Measurements from ENCODE around the gene SLC35A2. TPM values are rescaled to one million over a fixed set of nuclear protein-coding genes. Genes with fewer than 3 reads are reported as not detected.

The SLC35A2 gene
- total RNA-seq, 4 donors from 2014 or later = 26.9 to 47.8 (median 32.3) TPM

DNA sequence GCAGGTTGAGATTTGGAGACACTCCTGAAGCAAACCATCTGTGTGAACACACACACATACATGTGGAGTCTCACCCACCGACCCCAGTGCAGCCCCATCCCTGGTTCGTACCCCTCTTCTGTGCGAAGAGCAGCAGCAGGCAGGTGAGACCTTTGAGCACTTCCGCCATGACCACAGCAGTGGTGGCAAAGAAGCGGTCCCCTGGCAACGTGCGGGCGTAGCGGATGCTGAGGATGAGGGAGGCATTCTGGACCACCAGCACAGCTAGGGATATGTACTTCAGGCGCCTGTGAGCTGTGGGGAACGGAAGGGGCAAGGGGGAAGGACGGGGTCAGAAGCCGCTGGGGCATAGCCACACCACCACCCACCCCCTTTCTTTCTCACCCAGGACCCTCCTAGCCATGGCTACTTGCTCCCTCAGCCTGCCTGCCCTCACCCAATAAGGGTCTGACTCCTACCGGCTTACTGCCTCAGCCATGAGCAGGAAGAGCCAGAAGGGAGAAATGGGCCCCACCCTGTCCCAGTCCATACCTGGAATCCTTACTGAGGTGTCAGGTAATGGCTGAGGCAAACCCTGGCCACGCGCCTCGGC, 1.6 kb downstream of the SLC35A2 start:
- Histone ChIP-seq H3K27ac (no peak overlapping the region), H3K27me3 (no peaks in the 10 kb centered on the region), H3K4me1 (peaks cover 0 to 3% of the 10 kb centered on the region in 2 donors), H3K9me3 (no peaks in the 10 kb centered on the region), H3K4me3 (replicated peaks in 1 of 3) (no peak overlapping the region), H3K36me3 (peaks cover 0 to 3% of the 10 kb centered on the region in 2 donors)
- DNase-seq = no peak
- intact Hi-C loops (cut with DNase I) = no loop called here
- TF ChIP-seq CTCF (IDR thresholded peaks at IDR 0.05) = no peak
- no peak for TF ChIP-seq POLR2A (IDR thresholded peaks at IDR 0.05)
- 86 to 90% methylated on average over 15 to 17 of the region's 17 CpGs for WGBS, 2 donors

DNA sequence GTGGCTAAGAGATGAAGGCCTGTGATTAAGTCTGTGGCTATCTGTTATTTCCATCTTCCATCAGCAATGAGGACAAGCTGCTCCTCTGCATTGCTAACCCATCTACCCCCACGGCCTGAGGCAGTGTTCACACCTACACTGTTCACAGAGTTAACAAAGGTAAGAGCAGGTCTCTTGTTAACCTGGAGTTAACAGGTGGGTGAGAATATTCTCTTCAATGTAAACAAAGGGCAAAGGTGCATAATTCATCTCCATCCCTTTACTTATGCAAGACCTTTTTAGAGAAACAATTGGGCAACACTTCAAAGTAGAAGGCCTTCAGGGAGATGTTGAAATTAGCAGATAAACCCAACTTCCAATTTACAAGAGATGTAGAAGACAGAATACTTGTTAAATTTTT, 2.8 kb downstream of the SLC35A2 start:
- Histone ChIP-seq H3K4me1 (peaks cover 0 to 3% of the 10 kb centered on the region in 2 donors), H3K9me3 (no peaks in the 10 kb centered on the region), H3K27ac (no peak overlapping the region), H3K4me3 (replicated peaks in 1 of 3) (no peak overlapping the region), H3K27me3 (no peaks in the 10 kb centered on the region), H3K36me3 (peaks cover 0 to 3% of the 10 kb centered on the region in 2 donors)
- TF ChIP-seq POLR2A (IDR thresholded peaks at IDR 0.05) (no peak), CTCF (IDR thresholded peaks at IDR 0.05) (no peak)
- DNase-seq = no peak
- WGBS, 2 donors = 75 to 100% methylated on average over 1 of the region's 1 CpG
- intact Hi-C loops (cut with DNase I) = no loop called here

DNA sequence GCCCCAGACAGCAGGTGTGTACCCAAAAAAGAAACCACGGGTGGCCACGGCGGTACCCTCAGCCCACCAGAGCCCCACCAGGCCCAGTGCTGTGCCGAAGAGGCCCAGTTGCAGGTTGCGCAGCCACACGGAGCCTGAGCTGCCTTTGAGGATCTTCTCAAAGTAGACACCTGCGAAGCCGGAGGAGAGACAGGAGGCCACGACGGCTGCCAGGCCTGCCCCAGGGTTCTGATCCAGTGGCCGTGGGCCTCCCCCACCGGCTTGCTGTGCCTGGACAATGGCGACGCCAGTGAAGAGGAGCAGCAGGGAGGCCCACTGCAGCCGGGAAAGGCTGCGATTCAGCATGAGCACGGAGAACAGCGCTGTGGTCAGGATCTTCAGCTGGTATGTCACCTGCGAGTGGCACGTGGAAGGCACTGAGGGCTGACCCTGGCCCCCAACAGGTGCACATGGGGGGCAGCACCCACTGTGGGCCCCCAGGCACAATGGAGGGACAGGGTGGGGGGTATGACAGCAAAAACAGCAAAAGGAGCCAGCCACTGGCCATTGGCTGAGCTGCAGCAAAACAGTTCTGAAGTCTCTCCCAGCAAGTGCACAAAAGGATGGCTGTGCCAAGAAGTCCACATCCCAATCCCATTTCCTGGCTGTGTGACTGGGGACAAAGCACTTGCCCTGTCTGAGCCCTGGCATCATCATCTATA, 6.2 kb downstream of the SLC35A2 start:
- Histone ChIP-seq H3K27me3 (no peaks in the 10 kb centered on the region), H3K27ac (no peak overlapping the region), H3K9me3 (no peaks in the 10 kb centered on the region), H3K4me3 (replicated peaks in 1 of 3) (no peak overlapping the region), H3K4me1 (no peaks in the 10 kb centered on the region), H3K36me3 (peaks cover 0 to 9% of the 10 kb centered on the region in 2 donors)
- TF ChIP-seq POLR2A (IDR thresholded peaks at IDR 0.05) = no peak
- TF ChIP-seq CTCF (IDR thresholded peaks at IDR 0.05) = no peak
- WGBS, 2 donors = 93% methylated on average over 9 of the region's 20 CpGs; no CpG with 5 or more reads in 1 of the 2 donors
- DNase-seq = no peak
- intact Hi-C loops (cut with DNase I) = no loop called here

DNA sequence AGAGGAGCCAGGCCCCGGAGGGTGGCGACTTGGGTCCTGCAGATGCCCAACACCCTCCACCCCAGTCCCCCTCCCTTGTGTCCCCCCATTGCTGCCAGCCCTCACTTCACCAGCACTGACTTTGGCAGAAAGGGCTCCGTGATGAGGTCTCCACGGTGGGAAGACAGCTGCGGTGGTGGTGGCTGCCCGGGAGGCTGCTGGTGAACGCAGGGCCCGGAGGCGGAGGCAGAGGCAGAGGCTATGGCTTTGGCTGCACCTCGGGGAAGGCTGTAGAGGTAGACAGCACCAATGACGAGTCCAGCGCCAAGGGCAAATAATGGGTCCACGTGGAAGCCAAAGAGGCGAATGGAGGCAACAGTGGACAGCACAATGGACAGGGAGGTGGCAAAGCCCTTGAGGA, 6.8 kb downstream of the SLC35A2 start:
- Histone ChIP-seq H3K27ac (no peak overlapping the region), H3K27me3 (no peaks in the 10 kb centered on the region), H3K4me1 (no peaks in the 10 kb centered on the region), H3K9me3 (no peaks in the 10 kb centered on the region), H3K4me3 (replicated peaks in 1 of 3) (no peak overlapping the region), H3K36me3 (peaks cover 0 to 9% of the 10 kb centered on the region in 2 donors)
- DNase-seq = no peak
- 88 to 91% methylated on average over 3 to 9 of the region's 14 CpGs for WGBS, 2 donors
- TF ChIP-seq CTCF (IDR thresholded peaks at IDR 0.05) = no peak
- TF ChIP-seq POLR2A (IDR thresholded peaks at IDR 0.05) = no peak
- intact Hi-C loops (cut with DNase I) = no loop called here

DNA sequence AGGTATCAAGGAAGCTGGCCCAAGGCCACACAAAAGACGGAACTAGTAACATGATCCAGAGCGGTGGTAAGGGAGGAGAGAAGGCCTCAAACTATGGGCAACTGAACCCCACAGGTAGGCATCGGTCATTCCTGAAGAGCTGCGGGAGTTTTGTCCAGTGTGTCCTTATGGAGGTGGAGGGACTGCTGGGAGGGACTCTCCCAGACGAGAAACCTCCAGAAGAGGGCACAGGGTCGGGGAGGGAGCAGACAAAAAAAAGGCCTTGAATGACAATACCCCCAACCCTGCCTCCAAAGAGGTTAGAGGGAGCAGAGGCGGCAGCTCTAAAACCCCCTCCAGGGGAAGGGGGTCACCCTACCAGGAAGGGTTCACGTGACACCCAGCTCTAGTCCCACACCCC, 7.3 kb downstream of the SLC35A2 start:
- no peak overlapping the region for H3K4me3 ChIP-seq (replicated peaks in 1 of 3)
- no peak for DNase-seq
- intact Hi-C loops (cut with DNase I) = no loop called here
- no peaks in the 10 kb centered on the region for H3K4me1 ChIP-seq
- TF ChIP-seq CTCF (IDR thresholded peaks at IDR 0.05) = no peak
- no peak for TF ChIP-seq POLR2A (IDR thresholded peaks at IDR 0.05)
- H3K27ac ChIP-seq = no peak overlapping the region
- H3K36me3 ChIP-seq = peaks cover 0 to 9% of the 10 kb centered on the region in 2 donors
- H3K9me3 ChIP-seq = no peaks in the 10 kb centered on the region
- H3K27me3 ChIP-seq = no peaks in the 10 kb centered on the region
- WGBS, 2 donors = 83 to 92% methylated on average over 7 to 8 of the region's 8 CpGs
